AG09319 (cell line): ENCODE measurements around the gene CNTN4.

Source experiments
- DNase-seq: peaks from one replicate; pipeline ENCODE4 v3.0.0-alpha.2; 2010; ENCODE audit warnings: low read depth; ENCODE audit errors: extremely low read depth
- TF ChIP-seq, protein P1 (sequence below): IDR thresholded peaks from 2 replicates; pipeline ENCODE4 v1.5.1; 2011; ENCODE audit warnings: low read depth, mild to moderate bottlenecking, inconsistent platforms, low read length, moderate library complexity

CNTN4 gene

GRCh38 chr3:2303566-2303965, 204.9 kb downstream of the CNTN4 start:
- no peak for DNase-seq
- TF ChIP-seq, protein P1, sequence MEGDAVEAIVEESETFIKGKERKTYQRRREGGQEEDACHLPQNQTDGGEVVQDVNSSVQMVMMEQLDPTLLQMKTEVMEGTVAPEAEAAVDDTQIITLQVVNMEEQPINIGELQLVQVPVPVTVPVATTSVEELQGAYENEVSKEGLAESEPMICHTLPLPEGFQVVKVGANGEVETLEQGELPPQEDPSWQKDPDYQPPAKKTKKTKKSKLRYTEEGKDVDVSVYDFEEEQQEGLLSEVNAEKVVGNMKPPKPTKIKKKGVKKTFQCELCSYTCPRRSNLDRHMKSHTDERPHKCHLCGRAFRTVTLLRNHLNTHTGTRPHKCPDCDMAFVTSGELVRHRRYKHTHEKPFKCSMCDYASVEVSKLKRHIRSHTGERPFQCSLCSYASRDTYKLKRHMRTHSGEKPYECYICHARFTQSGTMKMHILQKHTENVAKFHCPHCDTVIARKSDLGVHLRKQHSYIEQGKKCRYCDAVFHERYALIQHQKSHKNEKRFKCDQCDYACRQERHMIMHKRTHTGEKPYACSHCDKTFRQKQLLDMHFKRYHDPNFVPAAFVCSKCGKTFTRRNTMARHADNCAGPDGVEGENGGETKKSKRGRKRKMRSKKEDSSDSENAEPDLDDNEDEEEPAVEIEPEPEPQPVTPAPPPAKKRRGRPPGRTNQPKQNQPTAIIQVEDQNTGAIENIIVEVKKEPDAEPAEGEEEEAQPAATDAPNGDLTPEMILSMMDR, result no peak

- no peak for DNase-seq
- TF ChIP-seq, protein P1, result no peak
Measured at GRCh38 chr3:2311022-2311421, 212.4 kb downstream of the CNTN4 start.

DNA sequence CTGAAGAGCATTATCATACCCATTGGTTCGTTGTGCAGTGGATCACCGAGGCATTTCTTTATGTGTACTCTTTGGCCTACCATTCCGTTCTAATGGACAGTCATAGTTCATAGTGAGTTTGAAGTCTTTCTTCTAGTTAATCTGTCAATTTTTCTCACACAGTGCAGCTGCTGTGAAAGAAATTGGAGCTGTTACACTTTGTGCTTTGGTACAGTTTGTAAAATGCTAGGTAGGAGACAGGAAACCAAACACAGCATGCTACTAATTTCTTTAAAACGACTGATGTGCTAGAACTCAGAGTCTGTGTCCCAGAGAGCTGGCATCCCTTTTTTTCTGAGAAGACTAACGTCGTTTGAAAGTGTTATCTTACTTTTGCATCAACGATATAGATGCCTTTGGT, 218.9 kb downstream of the CNTN4 start:
- no peak for DNase-seq

GRCh38 chr3:2334921-2335320, 236.3 kb downstream of the CNTN4 start:
- TF ChIP-seq, protein P1, result no peak
- no peak for DNase-seq

More for the DNA sequence above, 218.9 kb downstream of the CNTN4 start:
- TF ChIP-seq, protein P1, result no peak

GRCh38 chr3:2343031-2343682, 244.5 kb downstream of the CNTN4 start:
- DNase-seq, result no peak
- TF ChIP-seq, protein P1, result no peak

GRCh38 chr3:2352134-2352762, 253.6 kb downstream of the CNTN4 start:
- DNase-seq, result no peak
- TF ChIP-seq, protein P1, result no peak

GRCh38 chr3:2354702-2355101, 256.0 kb downstream of the CNTN4 start:
- DNase-seq, result no peak
- TF ChIP-seq, protein P1, result no peak
